Mononuclear cell (primary cell): ENCODE data around the gene COPS8. TPM values are rescaled to one million over a fixed set of nuclear protein-coding genes. Genes with fewer than 3 reads are reported as not detected.

Experiments used
- H3K27me3 ChIP-seq: 2 replicates; pipeline ENCODE4 v1.6.0; 2011; ENCODE audit warnings: low read length, control low read depth; ENCODE audit not compliant: insufficient read depth
- H3K4me1 ChIP-seq: 2 replicates; pipeline ENCODE4 v1.5.1; 2011; ENCODE audit warnings: mild to moderate bottlenecking, low read length, control low read depth; ENCODE audit not compliant: insufficient read depth
- H3K4me3 ChIP-seq: 2 replicates; pipeline ENCODE4 v1.5.1; 2011; ENCODE audit warnings: mild to moderate bottlenecking, low read length, moderate library complexity
- H3K9me3 ChIP-seq: 2 replicates; pipeline ENCODE4 v1.5.1; 2011; ENCODE audit warnings: low read depth, mild to moderate bottlenecking, control low read depth, low read length
- total RNA-seq: library from RNA; depleted of rRNA; stranded (reverse); fragments of >200 nt; gene quantifications from one replicate; pipeline ENCODE4 v1.2.3, GENCODE V29; 2012

COPS8 gene
- total RNA-seq, 1 donor: 49.7 TPM

DNA sequence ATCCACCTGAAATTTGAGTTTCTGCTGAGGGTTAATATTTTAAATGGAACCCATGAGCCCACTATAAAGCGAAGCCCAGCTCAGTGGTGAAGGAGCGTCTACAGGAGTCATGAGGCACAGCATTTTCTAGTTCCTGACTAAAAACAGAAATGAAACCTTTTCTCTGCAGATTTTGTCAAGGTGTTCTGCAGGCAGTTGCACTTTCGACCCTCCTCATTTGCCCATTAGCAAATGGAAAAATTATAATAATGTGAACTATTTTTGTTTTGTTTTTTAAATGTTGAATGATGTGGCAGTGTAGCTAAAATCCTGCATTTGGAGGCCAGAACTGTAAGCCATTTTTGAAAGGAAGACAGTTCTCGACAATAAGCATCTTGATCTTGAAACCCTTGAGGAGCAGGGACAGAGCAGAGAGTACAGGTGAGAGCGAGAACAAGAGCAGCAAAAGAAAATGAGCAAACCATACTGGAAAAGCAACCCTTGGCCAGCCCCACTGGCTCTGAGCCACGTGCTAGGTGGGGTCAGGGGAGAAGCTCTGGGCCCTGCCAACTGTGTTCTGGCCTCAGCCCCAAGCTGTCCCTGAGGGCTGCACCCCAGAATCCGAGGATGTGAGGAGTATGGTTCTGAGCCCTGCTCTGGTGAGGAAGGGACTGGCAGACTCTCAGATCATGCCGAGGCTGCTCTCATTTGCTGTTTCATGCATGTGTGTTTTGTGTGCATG lies 26.4 kb upstream of the COPS8 start:
- Histone ChIP-seq H3K4me3 (no peak overlapping the region), H3K4me1 (no peaks in the 10 kb centered on the region), H3K27me3 (no peaks in the 10 kb centered on the region), H3K9me3 (no peaks in the 10 kb centered on the region)

DNA sequence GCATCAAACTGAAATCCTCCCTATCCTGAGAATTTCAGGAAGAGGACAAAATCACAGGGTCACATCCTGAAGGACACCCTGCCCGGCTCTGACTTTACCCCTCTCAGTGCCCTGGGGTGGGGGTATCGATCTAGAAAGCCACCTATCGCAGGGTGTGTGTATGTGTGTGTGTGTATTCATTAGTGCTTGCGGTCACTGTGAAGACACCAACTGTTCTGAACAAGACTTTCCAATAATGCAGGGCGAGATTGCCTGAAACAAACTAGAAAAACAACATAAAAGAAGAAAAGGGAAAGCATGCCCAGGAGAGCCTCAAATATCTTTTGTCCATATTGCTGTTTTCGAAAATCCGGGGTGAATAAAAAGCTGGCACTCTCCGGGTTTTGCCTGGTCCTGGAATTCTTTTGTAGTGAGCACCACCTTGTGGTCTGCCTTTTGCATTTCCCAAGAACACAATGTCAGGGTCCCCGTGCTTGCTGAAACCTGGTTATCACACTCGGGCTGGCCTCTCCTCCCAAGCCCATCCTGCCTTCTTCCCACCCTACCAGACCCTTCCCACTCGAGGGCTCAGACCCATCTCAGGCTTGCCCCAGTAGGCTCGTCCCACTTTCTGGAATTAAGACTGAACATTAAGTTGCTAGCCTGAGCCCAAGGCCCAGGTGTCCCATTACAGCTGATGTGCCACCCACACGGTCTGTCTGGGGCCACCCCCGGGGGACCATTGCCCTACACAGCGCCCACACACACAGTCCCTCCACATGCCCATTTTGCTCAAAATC lies 25.0 kb upstream of the COPS8 start:
- Histone ChIP-seq H3K27me3 (no peaks in the 10 kb centered on the region), H3K9me3 (no peaks in the 10 kb centered on the region), H3K4me3 (no peak overlapping the region), H3K4me1 (peaks cover 3% of the 10 kb centered on the region)

DNA sequence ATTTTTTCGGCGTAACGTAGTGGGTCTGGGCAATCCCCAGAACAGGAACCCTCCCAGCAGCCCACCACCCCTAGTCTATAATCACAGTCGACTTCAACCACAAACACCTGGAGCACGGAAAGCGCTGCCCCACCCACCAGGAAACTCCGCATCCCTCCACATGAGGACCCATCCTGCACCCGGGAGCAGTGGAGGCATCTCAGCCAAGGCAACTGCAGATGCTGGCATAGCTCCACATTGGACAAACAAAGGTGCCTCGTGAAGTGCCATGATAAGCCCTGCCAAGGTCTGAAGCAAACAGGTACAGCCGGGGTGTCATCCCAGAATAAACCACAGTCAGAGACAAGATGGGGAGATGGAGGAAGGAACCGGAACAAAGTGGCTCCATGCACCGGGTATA lies 24.3 kb upstream of the COPS8 start:
- Histone ChIP-seq H3K4me1 (peaks cover 3% of the 10 kb centered on the region), H3K9me3 (no peaks in the 10 kb centered on the region), H3K4me3 (no peak overlapping the region), H3K27me3 (no peaks in the 10 kb centered on the region)

DNA sequence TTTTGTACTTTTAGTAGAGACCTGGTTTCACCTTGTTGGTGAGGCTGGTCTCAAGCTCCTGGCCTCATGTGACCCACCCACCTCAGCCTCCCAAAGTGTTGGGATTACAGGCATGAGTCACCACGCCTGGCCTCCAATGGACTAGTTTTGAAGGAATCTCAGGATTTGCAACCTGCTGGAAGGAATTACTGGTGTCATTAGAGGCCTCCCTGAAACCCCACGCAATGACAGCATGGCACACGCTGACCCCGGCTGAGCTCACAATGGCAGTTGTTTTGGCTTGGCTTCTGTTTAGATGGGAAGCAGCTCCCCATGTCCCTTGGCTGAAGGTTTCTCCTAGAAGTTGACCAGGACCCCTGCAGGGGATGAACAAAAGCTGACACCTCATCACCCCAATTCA lies 23.1 kb upstream of the COPS8 start:
- H3K9me3 ChIP-seq: no peaks in the 10 kb centered on the region
- no peak overlapping the region for H3K4me3 ChIP-seq

DNA sequence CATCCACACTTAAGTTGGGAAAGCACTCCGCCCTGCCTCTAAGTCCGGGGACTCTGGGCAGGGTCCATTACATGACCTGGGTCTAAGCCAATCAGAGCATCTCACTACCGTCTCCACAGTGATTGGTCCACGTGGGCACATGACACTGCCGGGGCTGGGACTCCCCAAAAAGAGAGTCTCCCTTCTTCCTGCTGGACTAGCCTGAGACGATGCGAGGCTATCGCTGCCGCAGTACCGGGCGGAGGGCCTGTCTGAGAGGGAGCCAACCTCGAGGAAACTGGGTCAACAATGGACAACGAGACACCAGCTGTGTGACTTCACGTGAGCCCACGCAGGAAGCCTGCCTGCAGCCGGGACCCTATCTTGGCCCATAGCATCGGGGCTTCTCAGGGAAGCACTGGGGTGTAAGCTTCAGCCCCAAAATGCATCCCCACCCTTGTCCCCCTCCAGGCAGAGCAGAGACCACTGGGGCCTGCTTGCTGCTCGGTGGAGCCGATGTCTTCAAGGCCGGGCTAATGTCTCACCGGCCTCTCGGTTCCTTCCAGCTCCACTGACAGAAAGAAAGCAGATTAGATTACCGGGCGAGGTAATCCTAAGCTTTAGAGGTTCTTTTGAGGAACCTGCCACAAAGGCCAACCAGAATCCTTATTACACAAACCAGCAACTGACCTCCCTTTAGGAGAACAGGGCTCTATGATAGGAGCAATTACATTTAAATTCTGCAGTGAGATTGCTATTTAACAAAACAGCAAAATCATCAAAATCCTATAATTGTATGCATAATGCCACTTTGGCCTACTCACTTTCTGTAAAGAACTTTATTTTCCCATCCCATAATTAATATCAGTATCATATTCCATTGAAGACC lies 21.3 kb upstream of the COPS8 start:
- Histone ChIP-seq H3K27me3 (no peaks in the 10 kb centered on the region), H3K4me1 (peaks cover 3% of the 10 kb centered on the region), H3K4me3 (no peak overlapping the region), H3K9me3 (no peaks in the 10 kb centered on the region)

More for the DNA sequence above, 23.1 kb upstream of the COPS8 start:
- Histone ChIP-seq H3K27me3 (no peaks in the 10 kb centered on the region), H3K4me1 (peaks cover 3% of the 10 kb centered on the region)

DNA sequence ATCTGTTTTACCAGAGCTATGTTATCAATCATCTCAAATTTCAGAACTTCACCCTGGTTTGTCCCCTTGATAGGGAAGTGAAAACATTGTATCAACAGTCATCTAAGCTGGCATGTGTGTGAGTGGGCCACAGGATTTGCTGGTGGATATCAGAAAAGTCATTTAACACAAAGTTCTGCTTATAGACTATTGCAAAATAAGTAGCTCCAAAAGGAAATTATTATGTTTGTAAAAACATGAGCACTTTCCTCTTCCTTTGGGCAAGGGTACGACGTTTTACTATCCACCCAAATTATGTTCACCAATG lies 20.7 kb upstream of the COPS8 start:
- H3K4me3 ChIP-seq: no peak overlapping the region
- peaks cover 3% of the 10 kb centered on the region for H3K4me1 ChIP-seq
- no peaks in the 10 kb centered on the region for H3K9me3 ChIP-seq
- H3K27me3 ChIP-seq: no peaks in the 10 kb centered on the region

DNA sequence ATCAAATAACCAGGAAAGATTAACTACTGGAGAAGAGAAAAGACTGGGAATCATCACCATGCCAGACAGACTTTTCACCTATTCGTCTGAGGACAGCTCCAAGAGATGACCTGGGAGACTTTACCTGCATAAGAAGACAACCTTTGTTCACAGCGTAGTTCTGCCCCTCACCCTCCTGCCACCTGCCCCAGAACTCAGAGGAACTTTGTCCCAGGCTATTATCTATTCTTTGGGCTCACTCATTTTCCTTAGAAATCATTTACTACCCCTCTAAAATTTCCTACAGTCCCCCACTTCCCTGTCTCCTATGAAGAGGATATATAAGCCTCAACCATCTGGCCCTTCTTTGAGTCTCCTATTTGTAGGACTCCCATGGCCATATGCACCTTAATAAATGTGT lies 19.3 kb upstream of the COPS8 start:
- Histone ChIP-seq H3K4me3 (no peak overlapping the region), H3K9me3 (no peaks in the 10 kb centered on the region), H3K4me1 (peaks cover 3% of the 10 kb centered on the region), H3K27me3 (no peaks in the 10 kb centered on the region)

DNA sequence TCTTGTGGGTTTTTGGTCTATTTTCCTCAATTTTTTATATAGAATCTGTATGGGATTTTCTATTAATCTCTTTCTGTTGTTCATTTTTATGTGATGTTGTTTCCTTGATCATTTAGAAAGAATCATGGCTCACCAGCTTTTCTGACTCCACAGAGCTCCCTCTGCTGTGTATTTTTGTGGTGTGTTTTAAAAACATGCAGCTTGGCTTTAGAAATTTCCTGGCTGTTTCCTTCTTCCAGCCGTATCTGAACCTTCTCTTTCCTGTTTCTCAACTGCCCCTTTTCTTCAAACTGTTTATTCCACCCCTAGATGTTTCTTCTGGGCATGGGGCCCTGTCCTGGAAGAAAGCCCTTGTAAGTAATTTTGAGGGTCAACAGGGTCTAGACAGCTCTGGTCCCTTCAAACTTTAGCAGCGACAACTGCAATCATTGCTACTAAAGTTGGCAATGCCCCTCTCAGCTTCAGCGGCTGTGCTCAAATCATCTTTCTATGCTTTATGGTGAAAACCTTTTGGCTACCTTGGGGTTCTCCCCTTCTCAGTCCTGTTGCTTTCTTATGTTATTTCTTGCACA lies 17.6 kb upstream of the COPS8 start:
- Histone ChIP-seq H3K4me3 (no peak overlapping the region), H3K27me3 (no peaks in the 10 kb centered on the region), H3K9me3 (no peaks in the 10 kb centered on the region), H3K4me1 (peaks cover 3% of the 10 kb centered on the region)

DNA sequence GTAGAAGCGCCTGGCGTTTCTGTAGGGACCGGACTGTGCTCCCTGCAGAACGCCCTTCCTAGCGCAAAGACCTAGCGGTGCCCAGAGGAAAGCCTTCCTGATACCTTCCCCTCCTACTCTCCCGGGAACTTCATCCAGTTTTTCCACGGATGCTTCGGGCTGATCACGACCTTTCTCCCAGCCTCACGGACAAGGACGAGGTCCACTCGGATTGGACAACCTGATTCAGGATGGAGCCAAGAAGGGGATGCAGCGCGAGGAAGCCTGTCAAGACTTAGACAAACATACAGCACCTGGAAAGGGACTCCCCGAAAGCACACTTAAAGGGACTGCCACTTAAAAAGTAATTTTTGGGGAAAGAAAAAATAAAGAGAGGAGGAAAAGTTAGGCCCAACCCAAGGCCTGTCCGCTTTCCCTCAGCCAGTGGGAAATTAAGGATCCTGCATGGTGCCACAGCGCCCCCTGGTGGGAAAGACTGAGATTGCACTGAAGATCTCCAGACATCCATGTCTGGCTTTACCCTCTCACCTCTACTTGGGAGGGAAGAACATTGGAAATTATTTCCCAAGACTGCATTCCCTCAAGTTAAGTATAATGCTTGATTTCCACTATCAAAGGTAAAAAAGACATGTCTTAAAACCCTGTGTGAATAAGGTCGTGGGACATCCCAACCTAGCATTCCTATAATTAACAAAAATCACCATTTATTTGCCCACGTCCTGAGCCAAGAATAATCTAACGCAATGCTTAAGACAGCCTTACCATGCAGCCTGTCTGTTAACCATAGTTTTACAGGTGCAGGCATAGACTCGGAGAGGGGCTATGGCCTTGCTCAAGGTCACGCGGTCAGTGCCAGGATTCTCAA lies 13.4 kb upstream of the COPS8 start:
- no peaks in the 10 kb centered on the region for H3K9me3 ChIP-seq
- no peak overlapping the region for H3K4me3 ChIP-seq
- H3K27me3 ChIP-seq: no peaks in the 10 kb centered on the region
- no peaks in the 10 kb centered on the region for H3K4me1 ChIP-seq

DNA sequence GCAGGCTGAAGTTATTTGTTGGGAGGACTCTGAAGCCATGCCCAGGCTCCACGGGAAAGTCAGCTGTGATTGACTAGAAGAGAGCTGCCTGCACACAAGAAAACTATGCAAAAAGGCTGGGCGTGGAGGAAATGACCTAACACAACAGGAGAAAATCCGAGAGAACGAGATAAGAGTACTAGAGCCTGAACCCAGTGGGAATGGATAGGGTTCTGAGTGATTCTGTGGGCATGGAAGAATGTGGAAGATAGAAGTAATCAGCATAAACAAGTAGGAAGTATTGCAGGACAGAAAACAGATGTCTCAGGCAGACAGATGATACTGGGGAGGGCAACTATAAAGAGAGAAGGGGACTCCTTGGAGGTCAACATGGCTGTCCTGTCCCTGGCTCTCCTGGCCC lies 12.1 kb upstream of the COPS8 start:
- Histone ChIP-seq H3K27me3 (no peaks in the 10 kb centered on the region), H3K4me1 (no peaks in the 10 kb centered on the region), H3K9me3 (no peaks in the 10 kb centered on the region), H3K4me3 (no peak overlapping the region)

DNA sequence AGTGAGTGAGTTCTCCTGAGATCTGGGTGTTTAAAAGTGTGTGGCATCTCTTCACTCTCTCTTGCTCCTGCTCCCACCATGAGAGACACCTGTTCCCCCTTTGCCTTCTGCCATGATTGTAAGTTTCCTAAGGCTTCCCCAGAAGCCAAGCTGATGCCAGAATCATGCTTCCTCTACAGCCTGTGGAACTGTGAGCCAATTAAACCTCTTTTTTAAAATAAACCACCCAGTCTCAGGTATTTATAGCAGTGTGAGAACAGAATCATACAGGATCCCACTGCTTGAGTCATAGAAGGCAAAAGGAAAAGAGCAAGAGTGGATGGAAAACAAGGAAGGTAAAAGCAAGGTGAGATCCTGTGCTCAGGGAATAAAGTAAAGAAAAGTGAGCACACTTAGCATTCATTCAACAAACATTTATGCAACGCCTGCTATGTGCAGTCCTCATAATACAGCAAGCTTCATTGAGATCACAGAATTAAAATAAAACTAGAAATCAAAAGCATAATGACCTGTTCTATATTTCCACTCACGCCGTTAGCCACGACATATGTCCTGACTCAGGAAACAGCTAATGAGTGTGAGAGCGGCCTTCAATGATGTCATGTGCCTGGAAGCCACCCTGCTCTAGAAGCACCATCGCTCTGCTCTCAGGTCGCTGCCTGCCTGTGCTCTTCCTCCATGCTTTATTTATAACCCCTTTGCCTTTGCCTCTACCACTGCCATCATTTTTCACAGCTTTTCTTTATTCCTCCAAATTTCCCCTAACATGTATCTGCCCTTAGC lies 11.3 kb upstream of the COPS8 start:
- Histone ChIP-seq H3K9me3 (no peaks in the 10 kb centered on the region), H3K4me3 (no peak overlapping the region), H3K4me1 (no peaks in the 10 kb centered on the region), H3K27me3 (no peaks in the 10 kb centered on the region)

DNA sequence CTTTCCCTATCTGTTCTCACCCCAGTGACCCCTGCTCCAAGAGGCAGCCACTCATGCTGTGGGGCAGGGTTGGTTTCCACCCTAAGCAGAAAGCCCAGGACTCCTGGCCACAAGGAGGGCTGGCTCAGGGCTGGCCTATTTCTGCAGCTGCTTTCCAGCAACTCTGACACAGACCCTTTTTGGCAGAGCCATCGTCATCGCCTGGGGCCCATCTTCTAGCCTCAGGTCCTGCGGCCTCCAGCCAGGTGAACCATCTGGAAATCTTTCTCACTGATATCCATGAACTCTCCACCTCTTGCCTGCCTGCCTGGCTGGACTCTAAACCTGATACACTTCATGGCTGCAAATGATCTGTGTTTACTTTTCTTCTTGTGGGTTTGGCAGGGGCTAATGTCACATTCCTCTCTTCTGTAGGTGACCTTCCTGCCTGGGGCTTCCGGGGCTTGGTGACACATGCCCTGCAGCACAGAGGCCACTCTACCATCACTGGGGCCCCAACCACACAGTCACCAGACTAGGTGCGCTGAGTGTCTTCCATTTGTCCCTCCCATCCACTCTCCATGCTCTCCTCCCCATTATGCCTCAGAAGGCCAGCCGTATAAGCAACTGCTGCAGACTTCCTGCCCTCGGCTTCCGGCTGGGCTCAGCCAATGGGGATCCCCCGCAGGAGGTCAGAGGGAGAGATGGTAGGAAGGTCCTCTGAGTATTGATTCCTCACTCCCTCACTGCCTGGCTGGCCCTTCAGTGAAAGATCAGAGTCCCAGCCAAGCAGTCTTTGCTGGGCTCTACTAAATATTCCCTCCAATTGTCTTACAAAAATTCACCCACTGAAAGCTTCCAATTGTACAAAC lies 9.7 kb upstream of the COPS8 start:
- Histone ChIP-seq H3K9me3 (no peaks in the 10 kb centered on the region), H3K4me3 (no peak overlapping the region), H3K4me1 (no peaks in the 10 kb centered on the region), H3K27me3 (no peaks in the 10 kb centered on the region)

DNA sequence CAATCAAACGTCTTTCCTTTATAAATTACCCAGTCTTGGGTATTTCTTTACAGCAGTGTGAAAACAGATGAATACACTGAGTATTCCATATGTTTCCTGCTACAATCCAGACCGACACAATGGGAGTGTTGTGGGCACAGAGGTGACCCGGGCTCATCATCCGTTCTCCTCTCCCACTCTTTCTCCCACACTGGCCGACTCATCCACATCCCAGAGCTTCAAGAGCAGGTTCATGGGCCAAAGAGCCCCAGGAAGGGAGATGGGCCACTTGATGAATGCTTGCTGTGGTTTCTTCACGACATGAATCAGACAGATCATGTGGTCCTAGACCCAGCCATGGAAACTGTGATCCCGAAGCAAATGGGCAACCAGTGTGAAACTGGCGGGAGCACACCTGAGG lies 4.1 kb upstream of the COPS8 start:
- H3K27me3 ChIP-seq: no peaks in the 10 kb centered on the region
- H3K9me3 ChIP-seq: no peaks in the 10 kb centered on the region
- peaks cover 11% of the 10 kb centered on the region for H3K4me1 ChIP-seq
- no peak overlapping the region for H3K4me3 ChIP-seq
